G401 (cell line): ENCODE data around the gene TSPEAR. TPM values are rescaled to one million over a fixed set of nuclear protein-coding genes. Genes with fewer than 3 reads are reported as not detected.
A peak's percentile ranks its signal among the peaks of the same experiment; 100 is the strongest.
"Not testable (repeated sequence)": the region's sequence is repeated elsewhere in the genome, so short reads cannot be mapped to it uniquely, and the experiment has no call there.

Source experiments
- DNase-seq: peaks from one replicate; pipeline ENCODE4 v3.0.0-alpha.2; 2015; ENCODE audit warnings: low spot score
- in situ Hi-C: cut with HindIII; loops from 2 replicates; pipeline ENCODE4 v1.10.0; 2016; ENCODE audit warnings: low sequenced_read_pairs, mixed read lengths
- total RNA-seq: library from RNA; depleted of rRNA; stranded (reverse); fragments of >200 nt; shearing (Covaris generic); gene quantifications from 2 replicates; pipeline ENCODE4 v1.2.3, GENCODE V29; 2014

Gene TSPEAR
- total RNA-seq, 1 experiment from 2014 or later: not detected

GRCh38 chr21:44666401-44667320 is 44.7 kb downstream of the TSPEAR start, which contains the start of gene KRTAP12-2:
Gene KRTAP12-2 (minus strand): TSS chr21:44666927. CDS start chr21:44666886, 41 bp downstream.
- peak; percentile 1 for DNase-seq
- in situ Hi-C loops: no loop called here

GRCh38 chr21:44664691-44665090 is 46.7 kb downstream of the TSPEAR start:
- DNase-seq: no peak
- in situ Hi-C loops: no loop called here

GRCh38 chr21:44661567-44661966 is 49.8 kb downstream of the TSPEAR start:
- in situ Hi-C loops: not testable (repeated sequence)

GRCh38 chr21:44658913-44659595 is 52.3 kb downstream of the TSPEAR start:
- in situ Hi-C loops: no loop called here
- no peak for DNase-seq

More at GRCh38 chr21:44661567-44661966, 49.8 kb downstream of the TSPEAR start:
- not testable (repeated sequence) for DNase-seq

- no peak for DNase-seq
- in situ Hi-C loops: no loop called here
Measured at GRCh38 chr21:44658541-44658910, 52.8 kb downstream of the TSPEAR start.

GRCh38 chr21:44657635-44658540 is 53.5 kb downstream of the TSPEAR start, which contains the start of gene KRTAP12-3:
Gene KRTAP12-3 (plus strand): TSS chr21:44657932. CDS start chr21:44657980, 48 bp downstream.
- no peak for DNase-seq

GRCh38 chr21:44656868-44657267 is 54.5 kb downstream of the TSPEAR start:
- in situ Hi-C loops: no loop called here
- DNase-seq: no peak

More at GRCh38 chr21:44657635-44658540, 53.5 kb downstream of the TSPEAR start, which contains the start of gene KRTAP12-3:
- in situ Hi-C loops: no loop called here

- no peak for DNase-seq
- in situ Hi-C loops: no loop called here
Measured at GRCh38 chr21:44654576-44655175, 56.7 kb downstream of the TSPEAR start, which contains the start of gene KRTAP12-4. Gene KRTAP12-4 (minus strand): TSS chr21:44654659. CDS start chr21:44654614, 45 bp downstream.

- in situ Hi-C loops: no loop called here
- DNase-seq: no peak
Measured at GRCh38 chr21:44653656-44654575, 57.5 kb downstream of the TSPEAR start.

GRCh38 chr21:44653123-44653522 is 58.2 kb downstream of the TSPEAR start:
- in situ Hi-C loops: no loop called here
- DNase-seq: no peak

GRCh38 chr21:44650973-44651675 is 60.2 kb downstream of the TSPEAR start:
- DNase-seq: no peak
- in situ Hi-C loops: no loop called here

- no peak for DNase-seq
- in situ Hi-C loops: no loop called here
Measured at GRCh38 chr21:44650265-44650972, 61.0 kb downstream of the TSPEAR start.

GRCh38 chr21:44649521-44650100 is 61.8 kb downstream of the TSPEAR start:
- in situ Hi-C loops: no loop called here

GRCh38 chr21:44648557-44649311 is 62.6 kb downstream of the TSPEAR start:
- in situ Hi-C loops: no loop called here
- DNase-seq: no peak

More at GRCh38 chr21:44649521-44650100, 61.8 kb downstream of the TSPEAR start:
- no peak for DNase-seq

- DNase-seq: no peak
- in situ Hi-C loops: no loop called here
Measured at GRCh38 chr21:44647222-44647552, 64.2 kb downstream of the TSPEAR start.
